Gastrocnemius medialis (tissue), 4 donors: ENCODE results near the gene IDH2. TPM values are rescaled to one million over a fixed set of nuclear protein-coding genes. Genes with fewer than 3 reads are reported as not detected.
A peak's percentile ranks its signal among the peaks of the same experiment; 100 is the strongest.
"Not testable (repeated sequence)": the region's sequence is repeated elsewhere in the genome, so short reads cannot be mapped to it uniquely, and the experiment has no call there.

Source experiments
- ATAC-seq, 2 donors: fragments of 150-250 bp; one replicate each; pipeline ENCODE4 v1.9.1; 2016
- DNase-seq, 2 donors: peaks; one replicate each; pipeline ENCODE4 v3.0.0-alpha.2; 2019
- H3K27ac ChIP-seq, 4 donors: fragments of 200-600 bp; sonication (generic); 1 replicate in 1 of 4; 2 replicates in 3 of 4; pipeline ENCODE4 v1.5.1; 2016 to 2018; ENCODE audit warnings: mild to moderate bottlenecking in 2 of 4, moderate library complexity in 1 of 4
- H3K27me3 ChIP-seq, 3 donors: fragments of 200-600 bp; sonication (generic) in 2 of 3; 1 replicate in 1 of 3; 2 replicates in 2 of 3; pipeline versions ENCODE4 v1.5.1 to v1.6.0; 2016 to 2019; ENCODE audit warnings: mild to moderate bottlenecking in 1 of 3, moderate library complexity in 1 of 3
- H3K36me3 ChIP-seq, 2 donors: fragments of 200-600 bp; sonication (generic) in 1 of 2; one replicate each; pipeline ENCODE4 v1.5.1; 2017 to 2018
- H3K4me1 ChIP-seq, 2 donors: fragments of 200-600 bp; sonication (generic) in 1 of 2; one replicate each; pipeline ENCODE4 v1.5.1; 2016 to 2017; ENCODE audit warnings: mild to moderate bottlenecking in 2 of 2
- H3K4me3 ChIP-seq, 4 donors: fragments of 200-600 bp; sonication (generic) in 3 of 4; 1 replicate in 1 of 4; 2 replicates in 3 of 4; pipeline ENCODE4 v1.5.1; 2016 to 2019; ENCODE audit warnings: mild to moderate bottlenecking in 2 of 4
- H3K9me3 ChIP-seq, 3 donors: fragments of 200-600 bp; sonication (generic) in 2 of 3; 1 replicate in 1 of 3; 2 replicates in 2 of 3; pipeline ENCODE4 v1.5.1; 2016 to 2019
- CTCF ChIP-seq, 5 experiments: fragments of 450-650 bp in 3 of 5; fragments of 200-600 bp in 2 of 5; sonication (generic) in 2 of 5; IDR thresholded peaks in 4 of 5; conservative IDR thresholded peaks in 1 of 5; 1 replicate in 4 of 5; 2 replicates in 1 of 5; pipeline ENCODE4 v1.5.1; 2016 to 2019; ENCODE audit warnings: antibody characterized with exemption in 5 of 5, mild to moderate bottlenecking in 3 of 5, moderate library complexity in 3 of 5
- POLR2A ChIP-seq, 2 donors: fragments of 450-650 bp; IDR thresholded peaks; one replicate each; pipeline ENCODE4 v1.6.1; 2017; ENCODE audit warnings: antibody characterized with exemption in 2 of 2, mild to moderate bottlenecking in 2 of 2, moderate library complexity in 2 of 2
- in situ Hi-C, 4 donors: fragments of 200-750 bp; cut with MboI; loops; one replicate each; pipeline versions ENCODE4 v1.15.0 to v1.8.0; 2017; ENCODE audit warnings: low sequenced_read_pairs in 4 of 4
- intact Hi-C: fragments of 100-400 bp; cut with DNase I; formaldehyde crosslinking; loops from one replicate; pipeline ENCODE4 v1.15.1; 2023; ENCODE audit warnings: low total_unique reads
- total RNA-seq, 4 donors: library from RNA; depleted of rRNA; stranded (reverse); fragments of >200 nt; gene quantifications; one replicate each; pipeline versions ENCODE4 v1.1.0 to v1.2.3, GENCODE V29; 2016

The IDH2 gene
- total RNA-seq, 4 donors from 2014 or later: 349 to 547 (median 423) TPM

DNA sequence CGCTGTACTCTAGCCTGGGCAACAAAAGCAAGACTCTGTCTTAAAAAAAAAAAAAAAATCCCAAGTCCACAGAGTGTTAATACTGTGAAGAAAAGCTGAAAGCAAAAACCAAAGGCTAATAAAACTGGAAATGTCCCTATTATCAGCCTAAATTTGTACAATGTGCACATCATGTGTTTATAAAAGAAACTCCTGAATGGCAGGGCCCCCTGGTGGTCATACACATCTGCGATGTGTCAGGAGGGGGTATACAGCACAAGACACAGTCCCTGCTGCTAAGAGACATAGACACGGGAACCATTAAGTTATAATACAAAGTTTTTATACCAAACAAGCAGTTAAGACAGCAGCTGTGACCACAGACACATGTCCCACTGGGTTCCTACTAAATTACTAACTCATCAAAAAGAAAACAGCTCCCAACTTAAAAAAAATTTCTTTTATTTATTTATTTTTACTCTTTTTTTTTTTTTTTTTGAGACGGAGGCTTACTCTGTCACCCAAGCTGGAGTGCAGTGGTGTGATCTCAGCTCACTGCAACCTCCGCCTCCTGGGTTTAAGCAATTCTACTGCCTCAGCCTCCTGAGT lies 31.0 kb downstream of the IDH2 start:
- Histone ChIP-seq H3K27ac (peak overlapping the region; percentile 82 to 93 (median 90)), H3K36me3 (no peaks in the 10 kb centered on the region), H3K4me1 (peaks cover 15 to 26% of the 10 kb centered on the region in 2 donors), H3K4me3 (no peak overlapping the region), H3K9me3 (no peaks in the 10 kb centered on the region), H3K27me3 (no peaks in the 10 kb centered on the region)
- peak; percentile 78 to 84 (median 79) for TF ChIP-seq CTCF (IDR thresholded peaks at IDR 0.05 in 4 of 5, conservative IDR thresholded peaks at IDR 0.05 in 1 of 5)
- TF ChIP-seq POLR2A (IDR thresholded peaks at IDR 0.05): no peak
- intact Hi-C loops (loop anchor here (2.0 to 10.0 kb wide), 4 partner anchors 67 to 387 kb away; partner anchors contain the start of gene AP3S2), in situ Hi-C loops (loop anchor here (5.0 to 10.0 kb wide), 5 partner anchors 67 to 317 kb away; partner anchors contain the start of genes AP3S2 (in 3 of the 4), MESP1 (in 1 of the 4) and ZNF710 (in 1 of the 4))
- ATAC-seq (peak; percentile 43 to 58), DNase-seq (peak; percentile 59 to 81)

GRCh38 chr15:90070623-90071022 lies 31.6 kb downstream of the IDH2 start:
- ATAC-seq, H3K4me3 ChIP-seq, H3K9me3 ChIP-seq, H3K36me3 ChIP-seq, H3K27me3 ChIP-seq, DNase-seq: not testable (repeated sequence)
- peaks cover 9 to 20% of the 10 kb centered on the region in 2 donors for H3K4me1 ChIP-seq
- H3K27ac ChIP-seq: peak overlapping the region; percentile 82 to 93 (median 90)
- intact Hi-C loops: loop anchor here (2.0 to 10.0 kb wide), 4 partner anchors 66 to 386 kb away; partner anchors contain the start of gene AP3S2
- in situ Hi-C loops: loop anchor here (5.0 to 10.0 kb wide), 5 partner anchors 66 to 316 kb away; partner anchors contain the start of genes AP3S2 (in 3 of the 4), MESP1 (in 1 of the 4) and ZNF710 (in 1 of the 4)

DNA sequence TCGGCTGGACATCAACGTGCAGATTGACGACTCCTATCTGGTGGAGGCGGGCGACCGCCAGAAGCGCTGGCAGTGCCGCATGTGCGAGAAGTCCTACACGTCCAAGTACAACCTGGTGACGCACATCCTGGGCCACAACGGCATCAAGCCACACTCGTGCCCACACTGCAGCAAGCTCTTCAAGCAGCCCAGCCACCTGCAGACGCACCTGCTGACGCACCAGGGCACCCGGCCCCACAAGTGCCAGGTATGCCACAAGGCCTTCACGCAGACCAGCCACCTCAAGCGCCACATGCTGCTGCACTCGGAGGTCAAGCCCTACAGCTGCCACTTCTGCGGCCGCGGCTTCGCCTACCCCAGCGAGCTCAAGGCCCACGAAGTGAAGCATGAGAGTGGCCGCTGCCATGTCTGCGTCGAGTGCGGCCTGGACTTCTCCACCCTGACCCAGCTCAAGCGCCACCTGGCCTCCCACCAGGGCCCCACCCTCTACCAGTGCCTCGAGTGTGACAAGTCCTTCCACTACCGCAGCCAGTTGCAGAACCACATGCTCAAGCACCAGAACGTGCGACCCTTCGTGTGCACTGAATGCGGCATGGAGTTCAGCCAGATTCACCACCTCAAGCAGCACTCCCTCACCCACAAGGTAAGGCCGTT lies 34.2 kb downstream of the IDH2 start:
- intact Hi-C loops: no loop called here
- Histone ChIP-seq H3K36me3 (no peaks in the 10 kb centered on the region), H3K4me1 (peaks cover 26 to 43% of the 10 kb centered on the region in 2 donors), H3K4me3 (no peak overlapping the region), H3K27ac (no peak overlapping the region), H3K27me3 (no peaks in the 10 kb centered on the region), H3K9me3 (no peaks in the 10 kb centered on the region)
- TF ChIP-seq CTCF (IDR thresholded peaks at IDR 0.05 in 4 of 5, conservative IDR thresholded peaks at IDR 0.05 in 1 of 5) (no peak), POLR2A (IDR thresholded peaks at IDR 0.05) (no peak)
- ATAC-seq: no peak
- in situ Hi-C loops: no loop called here
- no peak for DNase-seq

- in situ Hi-C loops (no loop called here), intact Hi-C loops (no loop called here)
- ATAC-seq (no peak), DNase-seq (no peak)
- H3K36me3 ChIP-seq: no peaks in the 10 kb centered on the region
- H3K4me3 ChIP-seq: no peak overlapping the region
- H3K9me3 ChIP-seq: no peaks in the 10 kb centered on the region
- H3K27ac ChIP-seq: peak overlapping the region in 3 of 4 donors; percentile 17 to 78 (median 77)
- no peaks in the 10 kb centered on the region for H3K27me3 ChIP-seq
- peaks cover 33 to 50% of the 10 kb centered on the region in 2 donors for H3K4me1 ChIP-seq
- TF ChIP-seq POLR2A (IDR thresholded peaks at IDR 0.05) (no peak), CTCF (IDR thresholded peaks at IDR 0.05 in 4 of 5, conservative IDR thresholded peaks at IDR 0.05 in 1 of 5) (no peak)
Observed at GRCh38 chr15:90067181-90067952, 34.9 kb downstream of the IDH2 start.

DNA sequence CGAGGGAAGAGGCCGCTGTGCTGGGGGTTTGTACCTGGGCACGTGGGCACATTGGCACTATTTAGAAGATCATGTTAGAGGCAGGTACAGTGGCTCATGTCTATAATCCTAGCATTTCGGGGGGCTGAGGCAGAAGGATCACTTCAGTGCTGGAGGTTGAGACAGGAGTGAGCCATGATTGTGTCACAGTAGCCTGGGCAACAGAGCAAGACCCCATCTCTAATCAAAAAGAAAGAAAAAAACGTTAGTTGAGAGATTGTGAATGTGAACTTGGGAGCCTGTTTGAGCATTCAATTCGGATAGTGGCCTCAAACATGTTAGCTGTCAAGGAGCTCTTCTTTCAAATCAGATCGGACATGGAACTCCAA lies 36.6 kb downstream of the IDH2 start:
- ATAC-seq (no peak), DNase-seq (no peak)
- in situ Hi-C loops: no loop called here
- no peak overlapping the region for H3K4me3 ChIP-seq
- H3K9me3 ChIP-seq: no peaks in the 10 kb centered on the region
- TF ChIP-seq POLR2A (IDR thresholded peaks at IDR 0.05) (no peak), CTCF (IDR thresholded peaks at IDR 0.05 in 4 of 5, conservative IDR thresholded peaks at IDR 0.05 in 1 of 5) (no peak)
- peaks cover 49 to 53% of the 10 kb centered on the region in 2 donors for H3K4me1 ChIP-seq
- intact Hi-C loops: no loop called here
- H3K36me3 ChIP-seq: no peaks in the 10 kb centered on the region
- peak overlapping the region; percentile 77 to 89 (median 82) for H3K27ac ChIP-seq
- no peaks in the 10 kb centered on the region for H3K27me3 ChIP-seq
